Stimulated activated naive CD4-positive, alpha-beta T cell treated with Interleukin-2 at 50 U/mL for 16 hours (primary cell): ENCODE results near the gene MCEMP1.

Experiments used
- DNase-seq: peaks from one replicate; lab custom pipeline; 2025; lab: John Stamatoyannopoulos, UW

Gene MCEMP1

GRCh38 chr19:7729211-7729610 lies 52.3 kb downstream of the MCEMP1 start:
- DNase-seq = no peak
